Activated T-cell treated with anti-CD3 and anti-CD28 coated beads, Interleukin-2, amount 50 U/mL, for 72 hours (primary cell): ENCODE results near the gene TSPO. TPM values are rescaled to one million over a fixed set of nuclear protein-coding genes. Genes with fewer than 3 reads are reported as not detected.

Experiments used
- ATAC-seq, 2 donors: fragments of 150-1000 bp; cut with Tn5 transposase; replicated peaks in 1 of 2; 2 replicates each; pipeline ENCODE4 v1.10.0; 2021; ENCODE audit warnings: moderate library complexity in 2 of 2, mild to moderate bottlenecking in 1 of 2
- DNase-seq, 2 donors: peaks; one replicate each; pipeline ENCODE4 v3.0.0; 2021 to 2022; ENCODE audit warnings: mixed read lengths in 1 of 2
- H3K27ac Mint-ChIP-seq: one replicate; pipeline ENCODE4 v1.8.0; 2022; ENCODE audit warnings: mild to moderate bottlenecking, moderate library complexity, mixed read lengths
- H3K27me3 Mint-ChIP-seq: one replicate; pipeline ENCODE4 v1.8.0; 2022; ENCODE audit warnings: low read depth, mixed read lengths
- H3K36me3 Mint-ChIP-seq, 2 donors: one replicate each; pipeline ENCODE4 v1.8.0; 2022; ENCODE audit warnings: mixed read lengths in 2 of 2, mild to moderate bottlenecking in 1 of 2; ENCODE audit not compliant: insufficient read depth in 2 of 2
- H3K4me1 Mint-ChIP-seq: one replicate; pipeline ENCODE4 v1.8.0; 2022; ENCODE audit warnings: low read depth, mixed read lengths
- H3K4me3 Mint-ChIP-seq, 2 donors: one replicate each; pipeline ENCODE4 v1.8.0; 2022; ENCODE audit warnings: mild to moderate bottlenecking in 2 of 2, mixed read lengths in 2 of 2, moderate library complexity in 2 of 2
- H3K9me3 Mint-ChIP-seq, 2 donors: one replicate each; pipeline ENCODE4 v1.8.0; 2022; ENCODE audit warnings: mixed read lengths in 2 of 2
- total RNA-seq, 2 donors: library from RNA; stranded (reverse); gene quantifications; one replicate each; pipeline ENCODE4 v1.2.3, GENCODE V29; 2022

TSPO gene
- total RNA-seq, 2 donors from 2014 or later: 61.5 to 93.8 TPM

DNA sequence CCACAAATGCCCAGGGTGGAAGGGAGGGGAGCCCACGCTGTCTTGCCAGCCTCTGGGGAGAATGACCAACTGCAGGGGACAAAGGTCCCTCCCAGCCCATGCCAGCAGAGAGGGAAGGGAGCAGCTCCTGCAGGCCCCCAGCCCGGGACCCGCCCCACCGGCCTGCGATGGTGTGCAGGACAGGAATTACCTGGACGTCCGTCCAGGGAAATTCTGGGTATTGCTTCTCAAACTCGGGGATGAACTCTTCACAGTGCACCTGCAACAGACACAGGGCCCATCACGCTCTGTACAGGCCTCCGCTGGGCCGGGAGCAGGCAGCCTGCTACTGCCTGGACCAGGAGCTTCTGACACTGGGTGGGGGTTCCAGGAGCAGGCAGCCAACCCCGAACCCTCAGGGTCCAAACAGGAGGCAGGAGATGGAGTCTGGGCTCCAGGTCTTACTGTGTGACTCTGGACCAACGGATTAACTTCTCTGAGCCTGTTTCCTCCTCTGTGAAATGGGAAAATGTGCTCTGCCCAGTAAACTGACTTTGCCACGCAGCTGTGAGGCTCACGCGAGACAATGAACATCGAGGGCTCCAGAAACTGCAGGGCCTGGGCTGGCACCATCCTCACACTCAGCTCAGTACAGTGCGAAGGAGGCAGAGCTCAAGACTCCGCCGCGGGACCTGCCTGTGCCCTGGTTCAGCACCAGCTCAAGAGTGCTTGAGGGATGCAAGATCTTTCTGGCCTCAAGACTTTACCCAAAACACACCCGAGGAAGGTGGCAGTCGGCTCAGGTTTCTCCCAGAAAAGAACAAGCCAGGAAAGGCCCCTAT lies 18.2 kb downstream of the TSPO start:
- Mint-ChIP-seq H3K27me3 (no peaks in the 10 kb centered on the region), H3K4me3 (no peak overlapping the region), H3K4me1 (no peaks in the 10 kb centered on the region), H3K27ac (no peak overlapping the region), H3K36me3 (peaks cover 2 to 6% of the 10 kb centered on the region in 2 donors), H3K9me3 (no peaks in the 10 kb centered on the region)
- no peak for DNase-seq
- no peak for ATAC-seq

DNA sequence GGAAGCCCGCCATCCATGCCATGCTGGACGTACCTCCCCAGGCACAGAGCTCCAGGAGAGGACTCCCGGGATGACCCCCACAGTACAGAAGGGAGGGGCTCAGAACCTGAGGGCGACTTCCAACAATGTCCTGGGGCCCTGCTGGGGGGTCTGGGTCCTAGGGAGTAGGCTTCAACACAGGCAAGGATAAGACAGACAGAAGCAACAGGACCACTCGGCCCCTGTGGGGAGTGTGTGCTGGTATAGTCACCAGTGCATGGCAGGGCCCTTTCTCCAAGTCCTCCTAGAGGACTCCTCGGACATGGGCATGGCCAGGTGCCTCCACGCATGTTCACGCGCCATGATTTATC lies 18.7 kb downstream of the TSPO start:
- Mint-ChIP-seq H3K27ac (no peak overlapping the region), H3K9me3 (no peaks in the 10 kb centered on the region), H3K27me3 (no peaks in the 10 kb centered on the region), H3K4me3 (no peak overlapping the region), H3K4me1 (no peaks in the 10 kb centered on the region), H3K36me3 (peaks cover 2 to 6% of the 10 kb centered on the region in 2 donors)
- ATAC-seq (no peak), DNase-seq (no peak)

DNA sequence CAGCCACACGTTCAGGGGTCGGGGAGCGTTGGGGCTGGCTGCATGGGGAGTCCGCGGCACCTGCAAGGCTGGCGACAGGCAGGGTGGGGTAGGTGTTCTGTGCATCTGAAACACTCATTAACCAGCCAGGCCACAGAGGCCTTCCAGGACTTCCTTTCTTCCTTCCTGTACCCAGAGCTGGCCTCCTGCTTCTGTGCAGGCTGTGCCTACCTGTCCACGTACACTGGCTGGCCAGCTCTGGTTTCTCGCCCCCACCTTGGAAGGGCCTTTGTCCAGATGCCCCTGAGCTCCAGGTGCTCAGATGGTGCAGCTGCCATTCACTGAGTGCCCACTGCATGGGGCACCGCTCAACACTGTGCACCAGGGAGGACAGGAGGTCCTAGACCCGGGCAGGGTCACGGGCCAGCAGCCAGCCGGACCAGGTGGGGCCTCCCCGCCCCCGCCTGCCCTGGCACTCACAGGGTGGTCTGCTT lies 19.7 kb downstream of the TSPO start:
- Mint-ChIP-seq H3K4me3 (no peak overlapping the region), H3K9me3 (no peaks in the 10 kb centered on the region)

DNA sequence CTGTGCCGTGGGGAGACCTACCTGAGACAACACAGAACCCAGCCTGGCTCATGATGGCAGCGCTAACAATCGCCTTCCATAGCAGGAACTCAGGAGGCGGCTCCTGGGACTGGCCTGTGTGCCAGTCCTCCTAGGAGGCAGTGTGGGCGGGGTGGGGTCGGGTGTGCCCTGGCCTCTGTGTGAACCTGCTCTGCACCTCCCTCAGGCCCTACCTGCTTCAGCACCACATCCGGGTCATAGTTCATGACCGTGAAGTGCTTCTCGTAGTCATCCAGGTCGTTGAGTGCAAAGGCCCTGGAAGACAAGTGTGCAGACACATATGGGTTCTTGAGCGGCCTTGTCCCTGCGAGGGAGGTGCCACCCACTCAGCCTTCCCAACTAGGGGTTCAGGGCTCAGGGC lies 20.2 kb downstream of the TSPO start:
- no peak for DNase-seq
- no peak for ATAC-seq
- H3K4me3 Mint-ChIP-seq: no peak overlapping the region

More for the DNA sequence above, 19.7 kb downstream of the TSPO start:
- DNase-seq (no peak), ATAC-seq (no peak)
- no peak overlapping the region for H3K27ac Mint-ChIP-seq
- H3K36me3 Mint-ChIP-seq: peaks cover 3 to 6% of the 10 kb centered on the region in 2 donors
- no peaks in the 10 kb centered on the region for H3K4me1 Mint-ChIP-seq
- H3K27me3 Mint-ChIP-seq: no peaks in the 10 kb centered on the region

DNA sequence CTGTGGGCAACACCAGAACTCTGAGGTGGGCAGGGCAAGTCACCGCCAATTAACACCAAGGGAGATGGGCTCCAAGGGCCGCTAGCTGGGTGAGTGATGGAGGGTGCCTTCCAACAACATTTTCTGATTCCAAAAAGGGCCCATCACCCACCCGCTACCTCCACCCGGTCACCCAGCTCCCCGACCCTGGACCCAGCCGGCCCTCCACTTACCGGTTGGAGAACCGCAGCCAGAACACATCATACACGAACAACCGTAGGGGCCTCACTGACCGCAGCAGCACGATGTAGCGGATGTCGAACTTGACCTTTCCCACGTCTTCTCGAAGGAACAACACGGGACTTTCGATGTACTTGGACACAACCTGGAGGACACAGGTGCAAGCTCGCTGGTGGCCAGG lies 20.8 kb downstream of the TSPO start:
- H3K36me3 Mint-ChIP-seq: peaks cover 5 to 8% of the 10 kb centered on the region in 2 donors
- H3K4me3 Mint-ChIP-seq: no peak overlapping the region
- no peak overlapping the region for H3K27ac Mint-ChIP-seq

More for the DNA sequence above, 20.2 kb downstream of the TSPO start:
- Mint-ChIP-seq H3K27me3 (no peaks in the 10 kb centered on the region), H3K27ac (no peak overlapping the region), H3K36me3 (peaks cover 5 to 8% of the 10 kb centered on the region in 2 donors), H3K4me1 (no peaks in the 10 kb centered on the region), H3K9me3 (no peaks in the 10 kb centered on the region)

DNA sequence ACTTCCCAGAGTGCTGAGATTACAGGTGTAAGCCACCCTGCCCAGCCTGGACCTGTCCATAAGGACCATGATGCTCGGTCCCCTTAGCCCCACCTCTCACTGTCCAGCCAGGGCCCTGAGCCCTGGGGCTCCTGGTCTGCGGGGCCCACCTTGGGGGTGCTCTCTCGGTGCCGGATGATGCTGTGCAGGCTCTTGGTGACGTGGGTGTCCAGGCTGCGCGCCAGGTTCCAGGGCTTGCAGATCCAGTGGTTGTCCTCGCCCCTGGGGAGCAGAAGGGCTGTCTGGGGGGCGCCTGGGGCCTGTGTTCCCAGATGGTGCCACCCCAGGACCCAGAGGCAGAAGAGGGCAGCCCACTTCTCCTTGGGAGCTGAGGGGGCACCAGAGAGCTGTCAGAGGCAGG lies 22.2 kb downstream of the TSPO start:
- no peak for ATAC-seq
- no peaks in the 10 kb centered on the region for H3K27me3 Mint-ChIP-seq
- no peak for DNase-seq
- no peak overlapping the region for H3K27ac Mint-ChIP-seq
- H3K4me3 Mint-ChIP-seq: no peak overlapping the region
- H3K4me1 Mint-ChIP-seq: no peaks in the 10 kb centered on the region
- H3K9me3 Mint-ChIP-seq: no peaks in the 10 kb centered on the region
- H3K36me3 Mint-ChIP-seq: peaks cover 5 to 9% of the 10 kb centered on the region in 2 donors

More for the DNA sequence above, 20.8 kb downstream of the TSPO start:
- Mint-ChIP-seq H3K9me3 (no peaks in the 10 kb centered on the region), H3K27me3 (no peaks in the 10 kb centered on the region), H3K4me1 (no peaks in the 10 kb centered on the region)
- DNase-seq (no peak), ATAC-seq (no peak)

DNA sequence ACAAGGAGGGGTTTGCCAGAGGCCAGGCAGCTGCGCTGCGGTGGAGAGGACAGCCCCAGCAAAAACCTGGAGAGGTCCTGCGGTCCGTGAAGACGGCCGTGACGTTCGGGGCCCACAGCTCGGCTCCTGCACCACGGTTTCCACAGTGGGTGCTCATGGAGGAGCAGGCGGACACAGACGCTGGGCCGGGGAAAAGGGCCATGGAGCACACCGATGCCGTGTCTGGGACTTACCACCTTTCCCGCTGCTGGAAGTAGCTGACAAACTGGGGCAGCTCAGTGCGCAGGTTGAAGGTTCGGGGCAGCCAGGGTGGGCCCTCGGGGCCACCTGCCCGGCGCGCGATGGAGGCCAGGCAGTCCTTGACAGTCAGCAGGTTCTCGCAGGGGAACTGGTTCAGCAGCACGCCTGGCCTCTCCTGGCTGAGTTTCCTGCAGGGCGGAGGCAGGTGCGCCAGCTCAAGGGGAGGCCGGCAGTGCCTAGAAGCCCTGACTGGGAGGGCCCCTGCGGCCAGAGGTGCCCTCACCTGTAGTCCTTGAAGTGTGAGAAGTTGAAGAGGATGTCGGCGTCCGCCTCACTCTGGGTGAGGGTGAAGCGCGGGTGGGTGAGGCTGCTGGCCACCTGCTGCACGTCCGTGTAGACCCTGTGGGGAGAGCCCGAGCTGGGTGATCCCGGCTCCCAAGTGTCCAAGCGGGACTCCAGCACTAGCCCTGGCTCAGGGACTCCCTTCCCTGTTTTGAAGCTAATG lies 22.8 kb downstream of the TSPO start:
- H3K4me1 Mint-ChIP-seq: no peaks in the 10 kb centered on the region
- no peak overlapping the region for H3K4me3 Mint-ChIP-seq
- H3K36me3 Mint-ChIP-seq: peaks cover 5 to 11% of the 10 kb centered on the region in 2 donors
- no peaks in the 10 kb centered on the region for H3K27me3 Mint-ChIP-seq
- DNase-seq: no peak
- H3K27ac Mint-ChIP-seq: no peak overlapping the region
- ATAC-seq: no peak
- H3K9me3 Mint-ChIP-seq: no peaks in the 10 kb centered on the region

DNA sequence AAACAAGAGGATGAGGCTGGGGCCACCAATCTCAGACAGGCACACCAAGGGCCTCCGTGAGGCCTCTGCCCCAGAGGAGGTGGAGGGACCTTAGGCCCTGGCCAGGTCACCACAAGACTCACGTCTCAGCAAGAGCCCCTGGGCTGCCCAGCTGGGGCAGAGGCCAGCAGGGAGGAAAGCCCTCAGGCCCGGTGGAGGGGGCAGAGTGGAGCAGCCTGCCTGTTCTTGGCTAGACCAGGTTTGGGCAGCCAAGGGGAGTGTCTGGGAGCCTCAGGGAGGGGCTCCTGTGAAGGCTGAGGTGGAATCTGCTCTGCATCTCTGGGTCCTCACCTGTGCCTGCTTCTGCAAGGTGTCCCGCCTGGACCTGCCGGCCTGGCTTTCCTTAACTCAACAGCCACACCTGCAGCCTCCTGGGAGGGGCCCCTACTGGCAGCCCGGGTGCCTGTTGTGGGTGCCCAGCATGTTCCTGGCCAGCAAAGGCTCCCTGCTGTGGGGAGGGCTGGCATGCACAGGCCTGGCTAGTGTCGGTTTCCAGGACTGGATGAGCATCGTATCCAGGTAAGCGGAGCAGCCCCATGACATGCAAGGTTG lies 23.7 kb downstream of the TSPO start:
- H3K27me3 Mint-ChIP-seq: no peaks in the 10 kb centered on the region
- peaks cover 5 to 11% of the 10 kb centered on the region in 2 donors for H3K36me3 Mint-ChIP-seq
- no peak overlapping the region for H3K4me3 Mint-ChIP-seq
- no peak overlapping the region for H3K27ac Mint-ChIP-seq
- no peaks in the 10 kb centered on the region for H3K4me1 Mint-ChIP-seq
- DNase-seq: no peak
- no peak for ATAC-seq
- no peaks in the 10 kb centered on the region for H3K9me3 Mint-ChIP-seq

DNA sequence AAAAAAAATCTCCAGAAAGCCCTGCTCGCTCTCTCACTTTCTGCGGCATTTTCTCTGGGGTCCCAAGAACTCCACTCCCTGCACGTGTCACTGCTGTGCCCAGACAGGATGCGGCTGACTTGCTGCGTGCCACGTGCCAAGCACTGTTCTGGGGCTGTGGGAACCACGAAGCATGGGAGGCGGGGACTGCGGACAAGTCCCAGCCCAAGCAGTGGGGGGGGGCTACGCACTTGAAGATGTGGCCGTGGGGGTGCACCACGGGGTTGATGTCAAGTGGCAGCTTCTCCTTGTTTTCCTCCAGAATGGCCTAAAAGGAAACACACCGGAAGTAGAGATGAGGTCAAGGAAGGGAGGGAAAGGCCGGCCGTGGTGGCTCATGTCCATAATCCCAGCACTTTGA lies 24.7 kb downstream of the TSPO start:
- DNase-seq (no peak), ATAC-seq (no peak)
- H3K4me3 Mint-ChIP-seq: no peak overlapping the region
- H3K9me3 Mint-ChIP-seq: no peaks in the 10 kb centered on the region
- H3K36me3 Mint-ChIP-seq: peaks cover 5 to 13% of the 10 kb centered on the region in 2 donors
- H3K27me3 Mint-ChIP-seq: no peaks in the 10 kb centered on the region
- H3K4me1 Mint-ChIP-seq: no peaks in the 10 kb centered on the region
- H3K27ac Mint-ChIP-seq: no peak overlapping the region

DNA sequence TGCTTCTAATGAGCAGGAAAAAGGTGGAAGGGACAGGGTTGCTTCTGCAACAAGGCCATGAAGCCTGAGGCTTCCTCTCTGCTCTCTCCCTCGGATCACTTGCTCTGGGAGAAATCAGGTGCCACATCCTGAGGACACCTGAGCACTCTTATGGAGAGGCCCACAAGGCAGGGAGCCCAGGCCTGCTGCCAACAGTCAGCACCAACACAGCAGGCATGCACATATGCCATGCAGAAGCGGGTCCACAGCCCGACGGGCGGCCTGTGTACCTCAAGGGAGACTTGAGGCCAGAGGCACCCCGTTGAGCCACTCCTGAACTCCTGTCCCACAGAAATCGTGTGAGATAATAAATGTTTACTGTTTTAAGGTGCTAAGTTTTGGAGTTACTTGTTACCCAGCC lies 26.1 kb downstream of the TSPO start:
- no peak overlapping the region for H3K27ac Mint-ChIP-seq
- peaks cover 6 to 13% of the 10 kb centered on the region in 2 donors for H3K36me3 Mint-ChIP-seq
- no peaks in the 10 kb centered on the region for H3K27me3 Mint-ChIP-seq
- ATAC-seq (no peak), DNase-seq (no peak)
- H3K9me3 Mint-ChIP-seq: no peaks in the 10 kb centered on the region
- no peaks in the 10 kb centered on the region for H3K4me1 Mint-ChIP-seq
- no peak overlapping the region for H3K4me3 Mint-ChIP-seq

DNA sequence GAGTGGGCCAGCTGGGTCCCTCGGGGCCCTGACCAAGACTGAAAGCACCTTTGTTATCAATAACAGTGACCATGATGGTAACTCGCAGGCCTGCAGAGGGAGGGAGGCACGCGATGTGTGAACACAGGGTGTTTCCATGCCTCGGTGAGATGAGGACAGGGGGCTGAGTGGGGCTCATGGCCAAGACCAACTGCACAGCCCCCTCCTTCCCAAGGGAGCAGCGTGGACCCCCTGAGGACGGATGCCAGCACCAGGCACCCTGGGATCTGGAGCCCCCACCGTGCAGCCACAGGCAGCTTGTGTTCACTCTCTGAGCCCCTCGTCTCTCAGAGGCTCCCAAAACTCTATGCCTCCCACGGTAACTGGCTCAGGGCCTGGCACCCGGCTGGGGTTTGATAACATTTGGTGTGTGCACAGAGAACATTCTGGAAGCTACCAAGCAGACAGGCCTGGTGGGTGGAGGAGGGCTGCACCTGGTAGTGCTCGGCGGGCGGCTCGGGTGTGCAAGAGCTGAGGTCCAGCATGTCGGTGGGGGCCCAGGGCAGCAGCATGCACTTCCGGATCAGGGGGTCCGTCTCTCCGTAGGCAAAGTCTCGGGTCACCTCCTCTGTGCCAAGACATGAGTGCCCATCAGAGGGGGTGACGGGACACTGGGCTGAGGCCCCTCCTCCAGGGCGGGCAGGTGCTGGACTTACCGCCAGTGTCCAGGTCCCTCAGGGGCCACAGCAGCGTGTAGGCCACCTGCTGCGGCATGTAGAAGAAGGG lies 28.0 kb downstream of the TSPO start:
- Mint-ChIP-seq H3K9me3 (no peaks in the 10 kb centered on the region), H3K27me3 (no peaks in the 10 kb centered on the region), H3K4me1 (peaks cover 6% of the 10 kb centered on the region), H3K36me3 (peaks cover 6 to 11% of the 10 kb centered on the region in 2 donors), H3K4me3 (no peak overlapping the region), H3K27ac (no peak overlapping the region)
- ATAC-seq (no peak), DNase-seq (no peak)

DNA sequence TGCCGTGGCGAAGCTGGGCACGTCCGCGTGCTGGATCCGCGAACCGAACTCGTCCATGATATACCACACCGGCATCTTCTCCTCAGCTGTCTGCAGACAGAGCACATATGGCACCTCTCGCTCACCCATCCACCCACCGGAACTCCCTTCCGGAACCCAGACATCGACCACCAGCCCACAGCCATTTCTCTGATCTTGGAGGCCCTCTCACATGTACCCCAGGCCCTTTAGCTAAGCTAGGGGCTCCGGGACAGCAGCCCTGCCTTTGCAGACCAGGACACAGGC lies 28.5 kb downstream of the TSPO start:
- no peak overlapping the region for H3K27ac Mint-ChIP-seq
- no peak for ATAC-seq
- no peaks in the 10 kb centered on the region for H3K27me3 Mint-ChIP-seq
- no peaks in the 10 kb centered on the region for H3K9me3 Mint-ChIP-seq
- H3K4me1 Mint-ChIP-seq: peaks cover 12% of the 10 kb centered on the region
- H3K36me3 Mint-ChIP-seq: peaks cover 6 to 11% of the 10 kb centered on the region in 2 donors
- no peak for DNase-seq
- no peak overlapping the region for H3K4me3 Mint-ChIP-seq

DNA sequence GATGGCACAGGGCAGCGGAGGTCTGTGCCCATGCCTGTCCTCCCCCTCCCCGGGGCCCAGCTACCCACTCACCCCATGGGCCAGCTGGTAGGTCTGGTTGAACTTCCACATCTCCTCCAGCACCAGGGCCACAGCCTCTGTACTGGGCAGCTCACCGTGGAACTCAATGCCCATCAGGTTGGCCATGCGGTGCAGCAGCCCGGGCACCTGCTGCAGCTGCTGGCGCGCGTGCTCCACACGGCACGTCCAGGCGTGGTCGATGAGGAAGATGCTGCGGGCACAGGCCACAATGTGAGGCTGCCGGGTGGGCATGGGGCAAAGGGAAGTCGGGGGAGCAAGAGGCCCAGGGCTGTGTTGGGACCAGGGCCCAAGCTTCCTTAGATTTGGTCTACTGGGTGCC lies 29.3 kb downstream of the TSPO start:
- Mint-ChIP-seq H3K27ac (no peak overlapping the region), H3K4me1 (peaks cover 18% of the 10 kb centered on the region), H3K9me3 (no peaks in the 10 kb centered on the region), H3K27me3 (no peaks in the 10 kb centered on the region), H3K36me3 (peaks cover 6 to 11% of the 10 kb centered on the region in 2 donors), H3K4me3 (no peak overlapping the region)
- no peak for DNase-seq
- ATAC-seq: no peak
